VCaP (cell line): ENCODE results near the gene WASF1.
"Not testable (repeated sequence)": the region's sequence is repeated elsewhere in the genome, so short reads cannot be mapped to it uniquely, and the experiment has no call there.

ENCODE experiments used
- H3K27ac ChIP-seq: fragments of 450-650 bp; 2 replicates; pipeline ENCODE4 v1.5.1; 2017
- CTCF ChIP-seq: fragments of 450-650 bp; conservative IDR thresholded peaks from 2 replicates; pipeline ENCODE4 v1.5.1; 2017; ENCODE audit warnings: mild to moderate bottlenecking, moderate library complexity

Gene WASF1

GRCh38 chr6:110130362-110130761 is 49.1 kb downstream of the WASF1 start:
- H3K27ac ChIP-seq = no peak overlapping the region
- no peak for TF ChIP-seq CTCF

- TF ChIP-seq CTCF = no peak
- no peak overlapping the region for H3K27ac ChIP-seq
Observed at GRCh38 chr6:110128418-110128817, 51.1 kb downstream of the WASF1 start.

- H3K27ac ChIP-seq = peak overlapping the region; percentile 24; the same call in 1 of the 2 replicates
- no peak for TF ChIP-seq CTCF
Observed at GRCh38 chr6:110125361-110125760, 54.1 kb downstream of the WASF1 start.

GRCh38 chr6:110121655-110122054 is 57.8 kb downstream of the WASF1 start:
- not testable (repeated sequence) for H3K27ac ChIP-seq

GRCh38 chr6:110116258-110116657 is 63.2 kb downstream of the WASF1 start:
- TF ChIP-seq CTCF = no peak
- H3K27ac ChIP-seq = no peak overlapping the region

GRCh38 chr6:110114004-110114403 is 65.5 kb downstream of the WASF1 start:
- H3K27ac ChIP-seq = no peak overlapping the region
- no peak for TF ChIP-seq CTCF

GRCh38 chr6:110105296-110105695 is 74.2 kb downstream of the WASF1 start:
- no peak overlapping the region for H3K27ac ChIP-seq
- no peak for TF ChIP-seq CTCF

GRCh38 chr6:110103260-110103659 is 76.2 kb downstream of the WASF1 start:
- no peak overlapping the region for H3K27ac ChIP-seq
- TF ChIP-seq CTCF = no peak
